ENCODE measurements around the gene MASP1.

DNA sequence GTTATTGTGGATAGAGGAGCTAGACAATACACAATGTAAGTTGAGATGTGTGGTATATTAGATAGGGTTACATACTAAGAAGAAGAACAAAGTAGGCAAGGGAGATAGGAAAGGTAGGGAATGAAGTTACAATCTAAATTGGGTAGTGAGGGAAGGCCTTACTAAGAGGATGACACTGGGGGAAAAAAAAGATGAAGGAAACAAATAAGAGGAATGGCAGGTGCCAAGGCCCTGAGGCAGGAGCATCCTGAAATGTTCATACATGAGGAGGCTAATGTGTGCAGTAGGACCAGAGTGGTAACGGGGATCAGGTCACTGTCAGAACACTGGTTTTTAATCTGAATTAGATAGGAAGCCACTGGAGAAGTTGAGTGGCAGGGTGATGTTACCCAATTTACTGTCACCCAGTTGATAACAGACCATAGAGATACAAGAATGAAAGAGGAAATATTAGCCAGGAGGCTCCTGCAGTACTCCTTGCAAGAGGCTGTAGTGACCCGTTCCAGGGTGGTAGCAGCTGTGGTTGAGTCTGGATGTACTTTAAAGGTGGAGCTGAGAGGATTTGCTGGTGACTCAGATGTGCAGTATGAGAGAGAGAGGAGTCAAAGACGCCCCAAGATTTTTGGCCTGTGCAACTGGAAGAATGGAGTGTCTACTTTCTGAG, 79.9 kb downstream of the MASP1 start:
- TF ChIP-seq EZH2phosphoT487 (IDR thresholded peaks at IDR 0.05; ENCODE audit: borderline replicate concordance), result no peak
- TF ChIP-seq, protein P1, sequence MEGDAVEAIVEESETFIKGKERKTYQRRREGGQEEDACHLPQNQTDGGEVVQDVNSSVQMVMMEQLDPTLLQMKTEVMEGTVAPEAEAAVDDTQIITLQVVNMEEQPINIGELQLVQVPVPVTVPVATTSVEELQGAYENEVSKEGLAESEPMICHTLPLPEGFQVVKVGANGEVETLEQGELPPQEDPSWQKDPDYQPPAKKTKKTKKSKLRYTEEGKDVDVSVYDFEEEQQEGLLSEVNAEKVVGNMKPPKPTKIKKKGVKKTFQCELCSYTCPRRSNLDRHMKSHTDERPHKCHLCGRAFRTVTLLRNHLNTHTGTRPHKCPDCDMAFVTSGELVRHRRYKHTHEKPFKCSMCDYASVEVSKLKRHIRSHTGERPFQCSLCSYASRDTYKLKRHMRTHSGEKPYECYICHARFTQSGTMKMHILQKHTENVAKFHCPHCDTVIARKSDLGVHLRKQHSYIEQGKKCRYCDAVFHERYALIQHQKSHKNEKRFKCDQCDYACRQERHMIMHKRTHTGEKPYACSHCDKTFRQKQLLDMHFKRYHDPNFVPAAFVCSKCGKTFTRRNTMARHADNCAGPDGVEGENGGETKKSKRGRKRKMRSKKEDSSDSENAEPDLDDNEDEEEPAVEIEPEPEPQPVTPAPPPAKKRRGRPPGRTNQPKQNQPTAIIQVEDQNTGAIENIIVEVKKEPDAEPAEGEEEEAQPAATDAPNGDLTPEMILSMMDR (conservative IDR thresholded peaks at IDR 0.05; ENCODE audit: low read length), result no peak

Data from Loucy (cell line).